OCI-M2 (cell line): ENCODE measurements around the gene PAIP1.
"Not testable (repeated sequence)": the region's sequence is repeated elsewhere in the genome, so short reads cannot be mapped to it uniquely, and the experiment has no call there.

ENCODE experiments used
- DNase-seq: peaks from one replicate; lab custom pipeline; 2025; ENCODE audit not compliant: unreplicated experiment; lab: John Stamatoyannopoulos, UW

PAIP1 gene, protein sequence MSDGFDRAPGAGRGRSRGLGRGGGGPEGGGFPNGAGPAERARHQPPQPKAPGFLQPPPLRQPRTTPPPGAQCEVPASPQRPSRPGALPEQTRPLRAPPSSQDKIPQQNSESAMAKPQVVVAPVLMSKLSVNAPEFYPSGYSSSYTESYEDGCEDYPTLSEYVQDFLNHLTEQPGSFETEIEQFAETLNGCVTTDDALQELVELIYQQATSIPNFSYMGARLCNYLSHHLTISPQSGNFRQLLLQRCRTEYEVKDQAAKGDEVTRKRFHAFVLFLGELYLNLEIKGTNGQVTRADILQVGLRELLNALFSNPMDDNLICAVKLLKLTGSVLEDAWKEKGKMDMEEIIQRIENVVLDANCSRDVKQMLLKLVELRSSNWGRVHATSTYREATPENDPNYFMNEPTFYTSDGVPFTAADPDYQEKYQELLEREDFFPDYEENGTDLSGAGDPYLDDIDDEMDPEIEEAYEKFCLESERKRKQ

DNA sequence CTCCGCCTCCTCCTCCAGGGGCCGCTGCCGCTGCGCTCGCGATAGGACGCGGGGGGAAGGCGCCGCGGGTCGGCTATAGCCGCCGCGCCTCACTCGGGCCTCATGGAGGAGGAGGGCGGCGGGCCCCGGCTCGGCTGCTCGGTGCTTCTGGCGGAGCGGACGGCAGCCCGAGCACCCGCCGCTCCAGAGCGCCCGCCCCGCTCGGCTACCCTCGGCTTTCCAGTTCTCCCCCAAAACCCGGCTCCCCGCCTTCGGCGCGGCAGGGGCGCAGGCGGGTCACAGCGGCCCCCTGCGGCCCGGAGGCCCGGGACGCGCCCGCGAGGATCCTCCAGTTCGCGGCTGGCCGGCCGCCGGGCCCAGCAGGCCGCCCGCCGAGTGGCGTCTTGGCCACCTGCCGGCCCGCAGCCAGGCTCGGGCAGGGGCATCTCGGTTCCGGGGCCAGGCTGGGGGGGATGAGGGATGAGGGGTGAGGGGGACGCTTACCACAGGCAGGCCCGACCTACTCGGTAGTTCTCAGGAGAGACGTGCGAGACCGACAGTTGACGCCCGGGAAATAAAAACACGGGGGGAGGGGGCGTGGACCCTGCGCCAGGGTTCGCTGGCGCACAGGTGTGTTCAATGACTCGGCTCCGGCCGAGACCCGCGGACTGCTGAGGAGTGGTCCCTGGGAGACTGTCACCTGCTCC is at the start of gene PAIP1:
PAIP1 (minus strand) TSS at position 221 of the 686 bp plus-strand sequence. CDS start 231 bp downstream, outside the sequence.
- no peak for DNase-seq

DNA sequence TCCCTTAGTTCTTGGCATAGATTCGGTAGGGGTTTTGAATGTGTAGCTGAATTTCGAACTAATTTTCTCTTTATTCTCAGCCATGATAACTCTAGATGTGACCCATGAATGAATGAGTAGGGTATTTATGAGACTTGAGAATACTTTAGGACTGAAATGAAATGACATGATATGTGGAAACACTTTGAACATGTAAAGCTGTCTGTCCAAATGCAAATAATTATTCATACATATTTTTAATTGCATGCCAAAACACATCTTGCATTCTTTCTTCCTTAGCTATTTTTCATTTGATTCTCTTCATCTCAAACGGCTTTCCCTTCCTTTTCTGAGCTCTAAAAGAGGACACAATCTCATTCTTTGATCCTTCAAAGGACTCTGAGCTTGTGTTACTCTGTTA is 49.5 kb upstream of the PAIP1 start:
- no peak for DNase-seq

DNA sequence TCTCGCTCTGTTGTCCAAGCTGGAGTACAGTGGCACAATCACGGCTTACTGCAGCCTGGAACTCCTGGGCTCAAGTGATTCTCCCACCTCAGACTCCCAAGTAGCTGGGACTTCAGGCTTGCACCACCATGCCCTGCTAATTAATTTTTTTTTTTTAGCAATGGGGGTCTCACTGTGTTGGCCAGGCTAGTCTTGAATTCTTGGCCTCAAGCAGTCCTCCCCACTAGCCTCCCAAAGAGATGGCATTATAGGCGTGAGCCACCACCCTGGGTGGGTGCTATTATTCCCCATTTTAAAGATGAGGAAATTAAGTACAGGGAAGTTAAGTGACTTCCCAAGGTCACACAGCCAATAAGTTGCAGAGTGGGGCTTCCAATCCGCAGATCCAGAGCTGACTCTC is 47.8 kb upstream of the PAIP1 start:
- no peak for DNase-seq

DNA sequence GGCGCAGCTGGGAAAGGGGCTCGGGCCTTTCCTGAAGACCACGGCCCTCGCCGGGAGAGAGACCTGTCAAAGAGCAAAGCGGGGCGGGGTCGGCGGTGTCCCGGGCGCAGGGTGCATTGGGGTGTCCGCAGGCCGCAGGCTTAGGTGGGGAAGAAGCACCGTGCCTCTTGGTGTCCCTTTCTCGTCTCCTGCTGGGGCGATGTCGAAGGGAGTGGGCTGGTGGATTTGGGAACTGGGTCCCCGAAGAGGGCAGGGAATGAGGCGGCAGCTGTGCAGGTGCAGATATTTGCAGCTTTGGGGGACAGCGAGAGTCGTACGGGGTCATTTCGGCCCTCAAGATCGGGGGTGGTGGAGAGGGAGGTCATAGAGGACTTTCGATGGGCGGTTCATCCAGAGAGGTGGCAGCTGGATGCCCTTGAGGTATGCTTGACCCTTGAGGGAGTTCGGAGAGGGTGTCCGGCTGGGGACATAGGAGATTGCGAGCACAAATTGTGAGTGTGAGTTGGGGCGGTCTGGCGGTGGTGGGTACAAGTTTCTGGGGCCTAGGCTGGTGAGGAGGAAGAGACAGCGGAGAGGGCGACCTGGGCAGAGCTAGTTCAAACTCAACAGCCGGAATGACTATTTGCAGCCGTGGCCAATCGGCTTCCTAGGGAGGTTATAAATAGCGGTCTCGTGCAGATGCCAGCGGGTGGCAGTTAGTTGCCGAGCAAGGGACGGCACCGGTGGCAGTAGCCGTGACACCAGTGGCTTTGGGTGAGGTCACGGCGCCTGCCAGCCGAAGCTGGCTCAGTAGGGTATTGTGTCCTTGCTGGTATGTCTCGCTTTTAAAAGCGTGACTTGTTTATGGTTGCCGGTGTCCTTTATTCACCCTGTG is 46.7 kb upstream of the PAIP1 start:
- DNase-seq, result no peak

DNA sequence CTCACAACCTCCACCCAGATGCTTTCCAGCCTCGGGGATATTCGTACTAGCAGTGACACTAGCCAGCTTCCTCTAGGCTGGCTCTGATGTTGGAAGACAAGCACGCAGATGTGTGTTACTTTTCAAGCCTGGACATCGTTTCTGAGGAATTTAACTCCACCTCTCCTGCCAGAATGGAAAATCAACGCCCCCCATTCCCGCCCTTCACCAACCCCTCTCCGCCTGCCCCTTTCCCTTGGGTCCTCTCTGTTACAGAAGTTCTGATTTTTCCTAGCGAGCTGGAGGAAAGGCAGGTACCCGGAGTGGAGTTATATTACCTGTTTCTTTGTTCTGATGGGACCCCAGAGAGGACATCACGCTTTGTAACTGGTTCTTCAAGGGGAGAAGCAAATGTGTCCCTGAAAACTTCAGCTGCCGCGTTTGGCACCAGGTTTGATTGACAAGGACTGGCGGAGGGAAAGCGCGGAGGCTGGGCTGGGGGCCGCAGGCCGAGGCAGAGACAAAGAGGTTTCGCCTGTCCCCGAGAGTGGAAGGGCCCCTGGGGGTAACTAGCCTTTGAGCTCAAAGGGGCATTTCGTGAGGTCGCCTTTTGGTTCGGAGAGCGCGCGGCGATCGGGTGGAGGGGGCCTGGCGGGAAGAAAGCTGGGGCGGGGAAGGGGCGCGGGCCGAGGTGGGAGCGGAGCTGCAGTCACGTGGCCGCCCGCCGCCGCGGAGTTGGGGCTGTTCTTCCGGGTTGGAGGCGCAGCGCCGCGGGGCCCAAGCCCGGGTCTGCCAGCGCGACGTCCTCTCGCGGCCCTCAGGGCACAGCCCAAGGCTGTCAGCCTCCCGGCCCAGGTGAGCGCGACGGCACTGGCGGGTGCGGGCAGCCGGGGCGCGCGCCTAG is 45.8 kb upstream of the PAIP1 start, which contains the start of gene NNT:
NNT (plus strand) TSS at position 720 of the 883 bp plus-strand sequence. CDS start 6,016 bp downstream, outside the sequence.
- DNase-seq, result no peak

DNA sequence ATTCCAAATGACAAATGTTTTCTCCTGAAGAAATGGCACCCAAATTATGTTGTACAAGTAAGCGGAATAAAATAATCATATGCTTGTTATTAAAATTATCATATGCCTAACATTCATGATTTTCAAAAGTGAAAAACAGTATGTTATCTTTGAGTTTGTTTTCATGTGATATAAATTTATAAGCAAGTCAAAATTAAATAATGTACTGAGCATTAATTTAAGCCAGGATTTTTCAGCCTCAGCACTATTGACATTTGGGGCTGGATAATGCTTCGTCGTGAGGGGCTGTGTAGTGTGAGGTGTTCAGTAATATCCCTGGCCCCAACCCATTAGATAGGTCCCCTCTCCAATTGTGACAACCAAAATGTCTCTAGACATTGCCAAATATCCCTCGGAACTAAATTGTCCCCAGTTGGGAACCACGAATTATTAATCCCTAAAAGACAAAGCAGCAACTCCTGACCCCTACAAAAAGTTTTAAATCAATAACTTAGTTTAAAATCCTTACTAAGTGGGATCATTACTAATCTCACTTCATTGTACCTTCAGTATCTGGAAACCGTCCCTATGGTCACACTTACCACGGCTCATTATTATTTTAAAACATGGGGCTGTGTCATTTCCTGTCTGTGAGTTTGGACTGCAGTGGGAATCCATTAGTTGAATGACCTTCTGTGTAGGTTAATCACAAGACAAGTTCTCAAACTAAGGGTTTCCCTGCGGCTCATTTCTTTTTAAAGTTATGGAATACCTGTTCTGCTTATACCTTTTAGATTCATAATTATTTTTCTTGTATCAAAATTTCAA is 44.8 kb upstream of the PAIP1 start:
- no peak for DNase-seq

DNA sequence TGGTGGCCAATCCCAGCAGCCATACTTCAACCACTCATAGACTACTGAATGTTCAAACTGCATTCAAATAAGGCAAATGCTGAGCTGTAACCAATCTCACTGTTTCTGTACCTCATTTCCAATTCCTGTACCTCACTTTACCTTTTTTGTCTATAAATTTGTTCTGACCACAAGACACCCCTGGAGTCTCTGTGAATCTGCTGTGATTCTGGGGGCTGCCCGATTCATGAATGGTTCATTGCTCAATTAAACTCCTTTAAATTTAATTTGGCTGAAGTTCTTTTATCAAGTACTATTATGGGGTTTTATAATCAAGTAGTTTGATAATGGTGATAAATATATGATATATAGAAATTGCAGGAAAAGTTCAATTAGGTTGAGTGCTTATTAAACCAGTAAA is 42.0 kb upstream of the PAIP1 start:
- not testable (repeated sequence) for DNase-seq

DNA sequence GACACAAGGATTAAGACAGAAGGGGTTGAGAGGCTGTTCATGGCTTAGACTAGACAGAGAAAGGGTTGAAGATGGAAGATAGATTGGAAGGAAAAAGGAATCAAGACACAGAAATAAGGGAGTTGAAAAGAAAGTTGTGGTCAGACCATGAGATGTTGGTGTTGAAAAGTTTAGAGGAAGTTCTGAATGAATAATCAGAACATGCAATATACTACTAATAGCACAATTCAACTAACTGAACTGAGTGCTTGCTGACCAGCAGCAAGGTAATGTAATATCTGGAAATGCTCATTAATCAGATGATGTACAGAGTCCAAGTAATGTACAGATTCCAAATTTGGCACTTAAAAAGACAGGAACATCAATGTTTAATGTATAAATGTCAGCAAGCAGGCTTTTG is 35.5 kb upstream of the PAIP1 start:
- no peak for DNase-seq

DNA sequence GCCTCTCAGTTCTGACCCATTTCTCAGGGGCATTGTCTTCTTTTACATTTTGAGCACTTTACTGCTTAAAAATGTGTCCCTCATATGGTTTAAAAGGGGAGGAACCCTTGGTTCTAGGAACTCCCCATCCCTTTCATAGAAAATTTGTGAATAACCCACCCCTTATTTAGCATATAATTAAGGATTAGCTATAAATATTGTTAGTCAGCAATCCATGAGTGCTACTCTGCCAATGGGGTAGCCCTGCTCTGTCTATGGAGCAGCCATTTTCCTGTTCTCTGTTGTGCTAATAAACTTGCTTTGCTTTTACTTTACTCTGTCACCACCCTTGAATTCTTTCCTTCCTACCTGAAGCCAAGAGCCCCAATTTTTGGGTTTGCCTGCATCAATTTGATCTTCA is 33.8 kb upstream of the PAIP1 start:
- no peak for DNase-seq

DNA sequence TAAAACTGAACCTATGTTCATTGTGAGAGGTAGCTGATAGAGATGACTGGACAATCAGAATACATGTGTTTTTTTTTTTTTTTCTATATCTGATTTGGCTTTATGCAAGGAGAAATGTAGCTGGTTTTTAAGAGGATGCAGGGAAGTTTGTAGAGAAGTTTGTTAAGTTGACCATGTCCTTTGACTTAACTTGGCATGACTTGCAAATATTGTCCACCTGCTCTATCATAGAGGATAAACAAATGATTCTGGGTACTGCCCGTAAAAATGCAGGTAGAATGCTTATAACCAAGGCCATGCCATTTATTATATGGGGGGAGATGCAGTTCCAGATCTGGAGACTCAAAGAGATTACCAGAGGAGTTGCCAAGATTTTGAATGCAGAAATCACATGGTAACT is 32.4 kb upstream of the PAIP1 start:
- no peak for DNase-seq

DNA sequence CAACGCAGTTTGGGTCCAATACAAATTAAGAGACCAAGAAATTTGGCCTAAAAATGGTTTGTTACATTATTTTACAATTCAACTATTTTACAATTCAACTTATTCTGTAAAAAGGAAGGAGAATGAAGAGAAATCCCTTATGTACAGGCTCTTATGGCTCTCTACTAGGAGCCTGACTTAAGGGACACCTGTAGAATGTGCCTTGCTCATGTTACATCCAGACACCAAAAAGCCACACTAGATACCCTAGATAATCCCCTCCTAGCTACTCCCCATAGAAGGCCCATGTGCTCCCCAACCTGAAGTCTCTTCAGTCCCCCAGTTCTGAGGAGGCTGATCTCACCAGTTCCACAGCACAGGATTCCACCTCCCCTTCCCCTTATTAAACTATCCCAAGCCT is 32.0 kb upstream of the PAIP1 start:
- no peak for DNase-seq

DNA sequence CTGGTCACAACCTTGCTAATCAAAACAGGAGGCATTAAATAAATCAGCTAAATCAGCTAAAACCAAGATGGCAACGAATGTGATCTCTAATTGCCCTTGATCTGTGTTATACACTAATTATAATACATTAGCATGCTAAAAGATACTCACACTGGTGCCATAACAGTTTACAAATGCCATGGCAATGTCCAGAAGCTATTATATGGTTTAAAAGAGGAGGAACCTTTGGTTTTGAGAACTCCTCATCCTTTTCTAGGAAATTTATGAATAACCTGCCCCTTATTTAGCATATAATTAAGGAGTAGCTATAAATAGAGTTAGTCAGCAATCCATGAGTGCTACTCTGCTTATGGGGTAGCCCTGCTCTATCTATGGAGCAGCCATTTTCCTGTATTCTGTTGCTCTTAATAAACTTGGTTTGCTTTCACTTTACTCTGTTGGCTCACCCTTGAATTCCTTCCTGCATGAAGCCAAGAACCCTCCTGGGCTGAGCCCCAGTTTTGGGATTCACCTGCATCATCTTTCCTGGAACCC is 27.4 kb upstream of the PAIP1 start:
- DNase-seq, result no peak

DNA sequence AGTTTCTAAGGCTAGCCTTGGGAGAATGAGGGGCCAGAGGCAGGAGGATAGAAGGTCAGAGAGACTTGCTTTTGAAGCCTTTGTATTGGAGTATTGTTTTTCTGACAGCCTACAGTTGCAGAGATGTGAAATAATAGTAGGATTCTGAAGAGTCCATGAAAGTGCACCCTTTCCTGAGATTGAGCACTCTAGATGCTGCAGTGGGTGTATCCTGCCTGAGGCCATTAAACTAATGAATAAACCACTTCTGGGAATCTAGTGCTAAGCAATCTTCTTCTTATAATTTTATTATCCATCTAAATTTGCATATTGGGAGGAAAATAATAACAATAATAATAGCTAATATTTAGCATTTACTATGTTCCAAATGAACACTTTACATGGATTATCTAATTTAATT is 26.8 kb upstream of the PAIP1 start:
- DNase-seq, result no peak

DNA sequence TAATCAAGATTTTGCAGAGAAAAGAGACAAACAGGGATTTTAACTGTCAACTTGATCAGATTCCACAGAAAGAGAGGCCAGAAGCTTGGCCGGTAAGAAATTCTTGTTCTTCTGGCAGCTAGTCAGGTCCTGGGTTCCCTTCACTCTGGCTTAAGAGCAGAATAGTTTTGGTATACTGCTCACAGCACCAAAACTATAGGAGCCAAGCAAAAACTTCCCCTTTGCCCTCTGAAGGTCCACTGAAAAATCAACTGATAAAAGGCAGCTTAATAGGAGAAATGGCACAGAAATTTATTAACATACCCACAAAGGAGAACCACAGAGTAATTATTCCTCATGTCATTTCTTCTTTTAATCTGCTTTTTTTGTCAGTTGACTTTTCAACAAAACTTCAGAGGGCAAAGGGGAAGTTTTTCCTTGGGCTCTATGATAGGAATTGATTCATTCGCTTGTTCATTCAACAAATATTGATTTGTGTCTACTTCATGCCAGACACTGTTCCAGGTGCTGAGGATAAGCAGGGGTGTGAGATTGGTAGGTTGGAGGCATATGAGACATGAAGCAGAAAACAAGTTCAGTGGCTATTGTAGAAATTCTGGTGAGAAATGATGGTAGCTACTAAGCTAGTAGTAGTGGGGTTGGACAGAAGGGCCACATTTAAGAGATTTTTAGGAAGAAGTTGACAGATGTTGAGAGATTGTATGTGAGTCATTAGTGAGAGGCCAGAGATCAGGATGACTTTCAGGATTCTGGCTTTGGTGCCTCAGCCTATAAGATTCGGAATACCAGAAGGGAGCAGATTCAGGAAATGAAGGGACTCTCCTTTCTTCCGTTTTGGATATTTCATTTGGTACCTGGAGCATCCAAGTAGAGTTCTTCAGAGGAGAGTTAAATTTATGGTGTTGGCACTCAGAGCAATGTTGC is 25.5 kb upstream of the PAIP1 start:
- DNase-seq, result no peak

DNA sequence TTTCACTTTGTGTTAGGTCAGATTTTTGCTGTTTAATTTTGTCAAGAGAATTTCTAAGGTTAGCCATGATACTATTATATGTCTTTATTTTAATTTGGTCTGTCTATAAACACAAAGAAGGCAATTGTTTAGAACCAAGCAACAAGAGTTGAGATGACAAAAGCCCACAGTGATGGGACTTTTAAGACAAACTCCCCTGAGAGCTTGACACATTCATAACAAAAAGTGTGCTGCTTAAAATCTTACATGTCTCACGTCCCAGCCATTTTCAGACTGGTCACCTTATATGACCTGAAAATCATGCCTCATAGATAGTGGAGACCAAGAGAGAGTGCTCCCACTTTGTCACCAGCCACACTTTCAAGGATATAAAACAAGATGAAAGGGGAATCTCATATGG is 24.5 kb upstream of the PAIP1 start:
- no peak for DNase-seq

DNA sequence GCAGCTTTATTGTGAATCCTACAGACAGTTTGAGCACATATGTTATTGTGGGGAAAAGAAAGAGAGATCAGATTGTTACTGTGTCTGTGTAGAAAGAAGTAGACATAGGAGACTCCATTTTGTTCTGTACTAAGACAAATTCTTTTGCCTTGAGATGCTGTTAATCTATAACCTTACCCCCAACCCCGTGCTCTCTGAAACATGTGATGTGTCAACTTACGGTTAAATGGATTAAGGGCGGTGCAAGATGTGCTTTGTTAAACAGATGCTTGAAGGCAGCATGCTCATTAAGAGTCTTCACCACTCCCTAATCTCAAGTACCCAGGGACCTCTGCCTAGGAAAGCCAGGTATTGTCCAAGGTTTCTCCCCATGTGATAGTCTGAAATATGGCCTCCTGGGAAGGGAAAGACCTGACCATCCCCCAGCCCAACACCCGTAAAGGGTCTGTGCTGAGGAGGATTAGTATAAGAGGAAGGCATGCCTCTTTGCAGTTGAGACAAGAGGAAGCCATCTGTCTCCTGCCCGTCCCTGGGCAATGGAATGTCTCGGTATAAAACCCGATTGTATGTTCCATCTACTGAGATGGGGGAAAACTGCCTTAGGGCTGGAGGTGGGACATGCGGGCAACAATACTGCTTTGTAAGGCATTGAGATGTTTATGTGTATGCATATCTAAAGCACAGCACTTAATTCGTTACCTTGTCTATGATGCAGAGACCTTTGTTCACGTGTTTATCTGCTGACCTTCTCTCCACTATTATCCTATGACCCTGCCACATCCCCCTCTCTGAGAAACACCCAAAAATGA is 23.7 kb upstream of the PAIP1 start:
- not testable (repeated sequence) for DNase-seq

DNA sequence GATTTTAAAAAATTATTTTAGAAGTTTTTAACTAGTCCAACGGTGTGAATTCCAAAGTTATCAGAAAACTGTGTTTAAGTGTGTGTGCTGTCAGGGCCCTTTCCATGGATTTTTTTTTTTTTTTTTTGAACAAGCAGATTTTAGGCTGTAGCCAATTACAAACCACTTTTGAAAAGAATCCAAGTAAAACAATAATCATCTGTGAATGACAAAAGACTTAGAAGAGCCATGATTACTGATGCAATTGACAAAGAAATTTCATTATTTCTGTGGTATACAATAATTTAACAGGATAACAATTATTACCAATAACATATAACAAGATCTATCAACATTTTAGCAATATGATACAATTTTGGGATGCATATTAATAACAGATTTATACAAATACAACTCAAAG is 16.2 kb upstream of the PAIP1 start:
- DNase-seq, result no peak
